ENCODE measurements around the gene PIK3C3.

PIK3C3 gene

GRCh38 chr18:42126586-42126985 is 171.6 kb downstream of the PIK3C3 start:
- DNase-seq (ENCODE audit: low spot score), result no peak

GRCh38 chr18:42131066-42131929 is 176.3 kb downstream of the PIK3C3 start:
- DNase-seq (ENCODE audit: low spot score), result no peak

- DNase-seq (ENCODE audit: low spot score), result no peak
These were observed 176.9 kb downstream of the PIK3C3 start for GRCh38 chr18:42131930-42132244.

Measured in germinal center (tissue), 1 donor.